ENCODE data around the gene FBLN5.

The FBLN5 gene

DNA sequence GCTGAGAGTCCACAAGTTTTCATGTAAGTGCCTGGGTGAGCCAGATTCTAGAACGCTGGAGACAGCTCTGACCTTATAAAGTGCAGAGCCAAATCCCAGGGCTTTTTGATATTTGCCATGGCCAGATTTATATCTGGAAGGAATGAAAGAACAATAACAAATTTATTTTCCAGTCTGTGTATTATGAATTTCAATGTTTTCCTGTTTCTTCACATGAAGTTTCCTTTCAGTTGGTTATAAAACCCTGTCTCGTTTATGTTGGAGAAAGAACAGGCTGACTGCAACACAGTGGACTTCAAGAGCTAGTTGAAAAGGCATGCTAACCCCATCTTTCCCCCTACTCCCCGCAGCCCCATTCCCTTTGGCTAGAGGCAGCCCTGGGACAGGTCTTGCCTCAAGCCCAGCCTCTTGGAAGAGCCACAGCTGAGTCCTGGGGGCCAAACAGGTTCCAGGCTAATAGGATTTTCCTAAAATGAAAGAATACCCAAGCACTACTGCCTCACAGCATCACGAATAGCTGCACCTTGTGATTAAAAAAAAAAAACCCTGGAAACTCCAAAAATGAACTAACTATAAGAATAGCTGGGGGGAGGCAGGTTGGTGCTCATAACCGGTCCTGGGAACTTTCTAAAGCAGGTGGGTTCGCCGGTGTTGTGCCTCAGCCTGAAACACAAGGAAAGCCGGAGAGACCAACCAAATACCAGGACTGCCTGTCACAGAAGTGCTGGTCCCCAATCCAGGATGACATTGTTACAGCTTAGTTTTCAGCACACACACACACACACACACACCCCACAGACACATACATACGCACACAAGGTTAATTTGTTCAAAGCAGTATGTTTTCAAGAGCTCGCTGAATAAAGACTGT lies 1.5 kb downstream of the FBLN5 start:
- no peak for DNase-seq (ENCODE audit: low read depth)

DNA sequence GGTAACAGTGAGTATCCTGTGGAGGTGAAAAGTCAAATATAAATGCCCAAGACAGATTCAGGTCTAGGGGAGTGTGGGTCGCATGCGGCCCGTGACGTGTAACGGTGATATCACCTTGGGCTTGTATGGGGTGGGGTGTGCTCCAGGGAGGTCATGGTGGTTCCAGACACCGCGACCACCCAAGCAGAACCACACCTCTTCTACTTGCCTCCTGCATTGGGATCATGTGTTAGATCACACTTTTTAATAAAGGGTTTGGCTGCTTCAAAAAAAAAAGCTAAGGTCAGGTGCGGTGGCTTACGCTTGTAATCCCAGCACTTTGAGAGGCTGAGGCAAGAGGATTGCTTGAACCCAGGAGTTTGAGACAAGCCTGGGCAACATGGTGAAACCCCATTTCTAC lies 4.5 kb downstream of the FBLN5 start:
- no peak for DNase-seq (ENCODE audit: low read depth)

DNA sequence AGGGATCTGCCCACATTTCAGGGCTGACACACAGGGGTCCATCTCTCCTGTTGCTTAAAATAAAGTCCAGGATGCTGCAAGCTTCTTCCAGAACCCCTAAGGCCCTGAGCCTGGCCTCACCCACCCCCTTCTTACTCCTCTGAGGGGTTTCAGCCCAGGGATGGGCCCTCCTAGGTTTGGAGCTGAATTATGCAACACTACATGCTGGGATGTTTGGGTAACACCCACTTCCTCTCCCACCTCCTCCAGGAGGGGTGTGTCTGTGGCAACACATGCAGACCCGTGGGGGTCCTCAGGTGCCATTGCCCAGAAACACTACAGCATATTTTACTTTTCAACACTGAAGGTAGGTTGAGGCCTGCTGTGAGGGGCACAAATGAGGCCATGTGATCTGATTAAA lies 5.4 kb downstream of the FBLN5 start:
- DNase-seq (ENCODE audit: low read depth) = no peak

DNA sequence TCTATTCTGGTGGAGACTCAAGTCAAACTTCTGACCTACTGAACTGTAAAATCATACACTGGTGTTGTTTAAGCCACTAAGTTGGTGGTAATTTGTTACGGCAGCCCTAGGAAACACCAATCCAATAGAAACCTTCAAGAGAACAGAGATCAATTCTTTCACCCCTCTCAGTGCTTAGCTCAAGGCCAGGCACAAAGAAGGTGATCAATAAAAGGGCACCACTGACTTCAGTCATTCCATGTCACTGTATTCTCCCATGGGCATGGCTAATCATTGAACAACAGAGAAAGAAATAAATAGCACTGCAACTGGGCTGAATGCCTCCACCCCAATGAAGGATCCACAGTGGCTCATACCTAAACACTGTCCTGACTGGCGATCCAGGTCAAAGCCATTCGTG lies 7.3 kb downstream of the FBLN5 start:
- no peak for DNase-seq (ENCODE audit: low read depth)

DNA sequence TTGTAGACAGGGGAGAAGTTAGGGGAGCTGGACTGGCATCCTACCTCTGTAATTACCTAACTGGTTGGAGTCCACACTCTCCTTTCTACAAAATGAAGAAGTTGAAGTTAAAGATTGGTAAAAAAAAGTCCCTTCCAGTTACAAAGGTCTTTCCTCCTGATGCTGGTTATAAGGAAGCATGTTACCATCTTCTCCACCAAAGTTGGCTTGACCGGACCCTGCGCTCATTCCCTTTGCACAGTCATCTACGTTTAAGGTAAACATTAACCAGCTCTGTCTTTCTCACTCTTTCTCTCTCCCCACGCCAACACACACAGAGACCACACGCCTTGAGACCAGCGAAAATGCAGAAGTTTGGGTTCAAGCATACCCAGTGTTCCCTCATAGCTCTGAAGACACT lies 11.9 kb downstream of the FBLN5 start:
- DNase-seq (ENCODE audit: low read depth) = no peak

DNA sequence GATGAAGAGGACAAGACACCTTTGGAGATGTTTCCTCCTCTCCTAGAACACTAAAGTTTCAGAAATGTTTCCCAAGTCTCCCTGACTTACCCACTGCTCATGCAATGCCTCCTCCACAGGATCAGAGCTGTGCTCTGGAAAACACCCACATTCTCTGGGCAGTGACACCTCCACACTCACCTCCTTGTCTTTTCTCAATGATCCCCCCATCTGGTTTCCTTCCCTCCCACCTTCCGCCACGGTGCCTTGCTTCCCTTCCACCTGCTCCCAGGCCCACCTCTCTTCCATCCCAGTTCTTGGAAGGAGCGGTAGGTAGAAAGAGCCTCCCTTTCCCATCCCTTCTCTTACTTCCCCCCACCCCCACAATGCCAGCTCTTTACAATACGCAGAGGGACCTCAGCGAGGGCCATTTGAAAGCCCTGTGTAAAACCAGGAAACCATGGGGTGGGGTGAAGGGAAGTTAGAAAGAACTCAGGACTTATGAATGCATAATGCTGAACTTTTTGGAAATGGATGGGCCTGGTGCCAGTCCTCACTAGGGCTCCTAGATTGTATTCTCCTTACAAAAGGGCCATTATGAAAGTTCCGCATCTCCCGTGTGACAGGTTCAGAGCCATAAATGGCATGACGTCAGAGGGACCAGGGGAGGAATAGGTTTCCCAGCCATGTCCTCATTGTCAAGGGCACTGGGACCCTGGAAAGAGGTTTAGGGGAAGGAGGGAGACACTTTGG lies 12.8 kb downstream of the FBLN5 start:
- no peak for DNase-seq (ENCODE audit: low read depth)

DNA sequence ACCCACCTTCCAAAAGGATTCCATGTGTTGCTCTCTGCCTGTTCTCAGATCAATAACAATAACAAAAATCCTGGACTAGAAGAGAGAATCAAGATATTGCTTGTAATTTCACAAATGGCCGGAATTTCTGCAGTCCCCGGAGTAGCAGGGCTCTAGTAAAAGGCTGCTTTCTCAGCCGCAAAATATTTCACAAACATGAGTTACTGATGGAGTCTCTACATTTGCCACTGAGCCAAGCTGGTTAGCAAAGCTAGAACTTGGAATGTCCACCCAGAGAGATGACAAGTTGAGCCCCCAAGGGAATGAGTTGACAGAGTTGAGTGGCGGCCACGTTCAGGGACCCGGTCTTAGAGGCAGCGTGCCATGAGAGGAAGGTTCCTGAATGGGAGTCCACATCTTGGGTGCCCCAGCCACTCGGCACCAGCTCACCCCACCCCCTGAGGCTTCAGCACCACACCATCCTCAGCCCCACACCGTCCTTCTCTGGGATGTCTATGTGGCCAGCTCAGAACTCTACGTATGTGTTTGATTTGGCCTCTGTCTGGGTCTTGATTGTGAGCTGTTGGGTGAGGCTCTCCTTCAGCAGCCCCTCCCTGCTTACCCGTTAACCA lies 15.9 kb downstream of the FBLN5 start:
- DNase-seq (ENCODE audit: low read depth) = no peak

DNA sequence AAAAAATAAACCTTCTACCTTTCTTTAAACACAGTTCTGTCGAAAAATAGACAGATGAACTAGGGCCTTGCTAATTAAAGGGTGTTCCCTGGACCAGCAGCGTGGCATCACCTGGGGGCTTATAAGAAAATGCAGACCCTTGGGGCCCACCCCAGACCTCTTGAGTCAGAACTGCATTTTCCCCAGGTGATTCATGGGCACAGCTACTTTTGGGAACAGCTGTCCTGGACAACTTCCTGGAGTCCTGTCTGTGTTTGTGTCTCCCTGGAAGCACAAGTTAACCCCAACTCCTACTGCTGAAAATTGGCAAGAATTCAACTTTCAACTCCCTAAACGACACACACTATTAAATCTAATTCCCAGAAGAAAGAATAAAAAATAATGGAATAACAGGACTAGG lies 17.8 kb downstream of the FBLN5 start:
- no peak for DNase-seq (ENCODE audit: low read depth)

DNA sequence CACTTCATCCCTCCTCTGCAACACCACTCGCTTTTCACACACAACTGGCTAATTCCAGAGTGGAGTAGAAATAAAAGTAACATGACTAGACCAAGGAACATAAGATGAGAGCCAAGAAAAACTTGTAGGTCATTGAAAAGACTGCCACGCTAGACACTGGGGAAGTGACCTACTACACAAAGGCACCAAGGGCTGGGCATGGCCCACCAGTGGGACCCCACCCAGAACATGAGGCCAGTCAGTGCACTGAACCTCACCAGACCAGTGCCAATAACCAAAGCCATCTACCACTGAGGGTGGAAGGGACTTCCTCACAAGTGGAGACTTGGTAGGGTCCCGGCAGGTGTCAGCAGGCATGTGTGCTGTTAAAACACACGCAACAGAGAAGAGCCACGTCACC lies 19.7 kb downstream of the FBLN5 start:
- no peak for DNase-seq (ENCODE audit: low read depth)

DNA sequence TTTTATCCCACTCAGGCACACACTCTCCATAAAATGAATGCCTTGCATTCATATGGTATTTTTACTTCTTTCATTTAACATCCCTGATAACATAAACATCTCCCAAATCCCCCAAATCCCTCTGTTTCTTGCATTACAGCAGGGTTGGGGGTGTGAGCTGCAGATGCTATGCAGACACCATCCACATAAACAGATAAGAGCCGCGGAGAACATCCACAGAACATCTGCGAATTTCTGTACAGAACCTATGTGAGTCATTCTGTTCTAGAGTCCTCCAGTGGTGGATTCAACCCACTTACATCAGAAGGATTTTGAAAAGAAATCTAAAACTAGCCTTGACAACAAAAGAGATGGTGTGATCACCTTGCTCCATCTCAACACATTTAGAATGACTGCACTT lies 20.3 kb downstream of the FBLN5 start:
- DNase-seq (ENCODE audit: low read depth) = no peak

DNA sequence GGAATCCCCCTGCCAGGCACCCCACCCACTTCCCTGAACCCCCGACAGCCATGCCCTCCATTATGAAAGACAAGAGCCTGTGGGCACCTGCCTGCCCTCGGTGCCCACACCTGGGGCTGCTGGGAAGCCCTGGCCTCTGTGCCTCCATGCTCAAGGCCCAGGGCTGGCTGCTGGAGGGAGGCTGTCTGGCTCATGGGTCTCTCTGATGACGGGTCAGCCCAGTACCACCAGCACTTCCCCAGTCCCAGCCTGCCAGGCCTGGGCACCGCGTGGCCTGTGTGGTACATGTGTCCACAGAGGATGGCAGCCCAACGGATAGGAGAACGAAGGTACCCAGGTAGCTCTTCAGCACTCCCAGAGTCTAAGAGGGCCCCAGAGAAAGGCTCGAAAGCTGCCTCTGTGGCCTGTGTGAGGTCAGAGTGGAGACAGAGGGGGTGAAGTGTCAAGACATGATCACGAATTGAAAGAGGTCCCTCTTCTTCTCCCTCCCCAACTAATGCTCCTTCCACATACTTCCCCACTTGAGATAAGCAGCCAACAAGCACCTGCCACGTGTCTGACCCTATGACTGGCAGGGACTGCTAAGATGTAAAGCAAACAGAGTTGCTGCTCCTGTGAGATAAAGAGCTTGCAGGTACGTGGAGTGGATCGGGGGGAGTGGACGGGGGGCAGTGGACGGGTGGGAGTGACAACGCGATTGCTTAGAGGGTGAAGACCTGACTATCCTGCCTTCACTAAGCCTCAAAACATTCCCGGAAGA lies 21.2 kb downstream of the FBLN5 start:
- no peak for DNase-seq (ENCODE audit: low read depth)

DNA sequence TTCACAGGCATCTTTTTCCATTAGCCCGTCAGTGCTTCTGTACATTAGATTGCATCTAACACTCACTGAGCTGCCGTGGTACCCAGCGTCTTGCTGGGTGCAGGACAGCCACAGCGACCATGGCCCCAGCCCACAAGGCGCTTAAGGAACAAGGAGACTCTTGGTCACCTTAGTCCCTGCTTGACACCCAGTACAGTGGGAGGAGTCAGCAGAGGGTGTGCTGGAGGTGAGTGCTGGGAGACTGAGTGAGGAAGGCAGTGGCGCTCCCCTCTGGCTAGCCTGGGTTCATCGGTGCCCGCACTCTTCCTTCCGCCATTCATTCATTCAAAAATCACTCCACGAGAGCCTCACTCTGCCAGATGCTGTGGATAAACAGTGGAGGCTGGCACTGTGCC lies 21.8 kb downstream of the FBLN5 start:
- DNase-seq (ENCODE audit: low read depth) = no peak

DNA sequence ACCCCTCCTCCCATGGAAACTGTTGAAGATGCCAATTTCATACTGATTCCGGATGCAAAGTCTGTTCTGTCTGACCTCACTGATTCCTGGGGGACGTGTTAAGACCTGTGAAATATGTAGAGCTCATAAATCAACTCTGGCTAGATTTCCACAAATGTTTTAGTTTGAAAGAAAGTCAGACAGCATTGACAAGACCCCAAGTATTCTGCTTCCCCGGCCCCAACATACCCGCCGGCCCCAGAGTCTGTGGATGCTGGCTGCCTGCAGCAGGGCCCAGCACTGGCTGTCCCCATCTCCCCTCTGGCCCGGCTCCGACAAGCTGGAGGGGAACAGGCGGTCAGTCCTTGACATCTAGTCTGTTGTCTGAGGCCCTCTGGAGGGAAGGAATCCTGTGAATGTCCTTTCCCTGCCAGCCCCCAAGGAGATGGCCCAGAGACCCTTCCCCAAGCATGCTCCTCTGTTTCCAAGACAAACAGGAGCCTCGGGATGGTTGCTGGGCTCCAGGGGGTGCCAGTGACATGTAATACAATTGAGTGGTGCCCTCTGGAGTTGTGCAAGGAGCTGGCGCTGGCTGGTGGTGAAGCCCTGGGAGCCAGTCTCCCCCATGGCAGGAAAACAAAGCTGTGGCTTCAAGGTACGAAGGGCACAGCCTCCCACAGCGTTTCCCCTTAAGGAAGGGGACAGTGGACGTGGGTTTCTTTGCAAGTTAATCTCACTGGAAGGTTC lies 22.3 kb downstream of the FBLN5 start:
- no peak for DNase-seq (ENCODE audit: low read depth)

DNA sequence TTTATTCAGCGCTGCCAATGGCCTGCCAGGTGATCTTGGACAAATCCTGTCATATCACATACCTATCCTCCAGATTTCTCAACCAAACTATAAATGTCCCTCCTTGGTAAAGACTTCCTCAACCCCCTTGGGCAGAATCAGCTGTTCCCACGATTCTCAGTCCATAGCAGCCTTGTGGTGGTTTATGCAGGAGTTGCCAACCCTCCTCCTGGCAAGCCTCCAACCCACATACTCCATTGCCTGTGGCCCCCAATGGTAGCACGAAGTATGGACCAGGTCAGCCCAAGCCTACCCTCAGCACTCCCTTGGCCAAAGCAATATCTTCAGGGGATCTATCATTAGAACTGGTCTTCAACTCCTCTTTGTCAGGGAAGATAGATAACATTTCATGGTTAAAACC lies 27.0 kb downstream of the FBLN5 start:
- DNase-seq (ENCODE audit: low read depth) = no peak

DNA sequence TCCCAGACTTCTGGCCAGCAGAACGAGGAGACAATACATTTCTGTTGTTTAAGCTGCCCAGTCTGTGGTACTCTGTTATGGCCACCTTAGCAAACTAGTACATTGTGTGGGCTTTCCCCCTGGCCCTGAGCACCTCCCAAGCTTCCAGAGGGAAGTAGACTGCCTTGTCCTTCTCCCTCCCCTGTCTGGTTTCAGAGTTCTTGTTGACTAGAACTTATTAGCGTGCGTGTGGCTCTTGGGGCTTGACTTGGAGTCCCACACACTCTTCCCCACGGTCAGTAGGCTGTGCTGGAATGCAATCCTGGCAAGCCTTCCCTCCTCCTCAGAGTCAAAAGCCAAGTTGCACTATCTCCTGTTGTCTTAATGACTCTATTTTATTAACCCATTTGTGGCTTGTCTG lies 27.7 kb downstream of the FBLN5 start:
- peak; percentile 27 for DNase-seq (ENCODE audit: low read depth)

DNA sequence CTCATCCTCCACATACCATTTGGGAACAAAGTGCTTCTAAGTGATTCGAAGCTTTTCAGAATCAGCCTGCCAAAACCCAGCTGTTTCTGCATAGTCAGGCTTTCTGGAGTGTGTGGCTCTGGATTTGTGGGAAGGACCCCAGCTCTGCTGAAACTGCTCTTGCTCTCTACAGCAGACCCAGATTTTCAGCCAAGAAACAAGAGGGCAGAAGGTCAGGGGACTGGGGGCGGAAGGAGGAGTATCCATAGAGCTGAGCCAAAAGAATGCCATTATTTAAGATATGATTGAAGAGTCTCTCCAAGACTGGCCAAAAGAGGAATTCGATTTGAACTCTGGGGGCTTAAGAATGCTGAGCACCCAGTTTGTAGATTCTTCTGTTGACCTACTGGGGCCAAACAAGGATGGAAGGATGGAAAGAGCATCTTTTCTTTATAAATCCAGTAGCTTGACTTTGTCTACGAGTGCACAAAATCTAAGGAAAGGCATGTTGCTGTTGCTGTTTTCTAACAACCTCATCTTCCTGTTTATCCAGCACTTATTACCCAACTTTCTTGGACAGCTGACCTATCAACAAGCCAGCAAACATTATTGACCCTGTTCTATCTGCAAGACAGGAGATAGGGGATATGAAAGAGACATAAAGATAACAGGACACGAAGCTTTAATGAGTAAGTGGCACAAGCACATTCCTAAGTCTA lies 29.2 kb downstream of the FBLN5 start:
- no peak for DNase-seq (ENCODE audit: low read depth)

DNA sequence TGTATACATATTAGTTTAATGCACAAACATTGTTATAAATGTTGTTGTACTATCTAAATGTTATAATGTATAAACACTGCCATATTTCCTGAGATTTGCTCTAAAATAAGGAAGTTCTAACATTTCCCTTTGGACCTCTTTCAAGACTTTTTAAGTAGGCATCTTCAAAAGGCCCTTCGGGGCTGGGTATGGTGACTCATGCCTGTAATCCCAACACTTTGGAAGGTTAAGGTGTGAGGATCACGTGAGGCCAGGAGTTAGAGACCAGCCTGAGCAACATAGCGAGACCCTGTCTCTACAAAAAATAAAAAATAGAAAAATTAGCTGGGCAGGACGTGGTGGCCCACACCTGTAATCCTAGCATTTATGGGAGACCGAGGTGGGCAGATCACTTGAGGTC lies 35.5 kb downstream of the FBLN5 start:
- DNase-seq (ENCODE audit: low read depth) = no peak

DNA sequence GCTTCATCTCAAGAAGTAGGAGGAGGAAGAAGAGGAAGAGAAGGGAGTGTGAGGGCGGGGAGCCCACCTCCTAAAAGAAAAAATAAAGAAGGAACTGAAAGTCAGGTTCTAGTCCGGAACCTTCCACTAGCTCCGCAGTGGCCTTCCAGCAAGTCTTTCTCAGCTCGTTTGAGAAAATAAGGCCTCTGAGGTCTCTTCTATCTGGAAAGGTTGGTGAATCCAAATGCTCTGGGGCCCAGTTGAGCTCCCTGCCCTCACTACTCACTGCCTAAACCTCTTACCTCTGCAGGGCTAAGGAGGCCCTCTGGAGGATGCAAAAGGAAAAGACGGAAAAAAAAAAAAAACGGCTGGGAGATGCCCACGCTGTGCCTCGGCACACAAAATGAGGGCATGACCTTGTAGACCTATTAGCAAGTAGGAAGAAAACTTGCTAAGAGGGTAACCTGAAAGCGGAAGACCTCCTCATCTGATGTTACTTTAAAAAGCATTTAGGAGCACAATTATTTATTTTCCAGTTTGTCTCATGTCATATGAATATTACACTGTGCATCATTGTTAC lies 35.9 kb downstream of the FBLN5 start:
- DNase-seq (ENCODE audit: low read depth) = no peak

DNA sequence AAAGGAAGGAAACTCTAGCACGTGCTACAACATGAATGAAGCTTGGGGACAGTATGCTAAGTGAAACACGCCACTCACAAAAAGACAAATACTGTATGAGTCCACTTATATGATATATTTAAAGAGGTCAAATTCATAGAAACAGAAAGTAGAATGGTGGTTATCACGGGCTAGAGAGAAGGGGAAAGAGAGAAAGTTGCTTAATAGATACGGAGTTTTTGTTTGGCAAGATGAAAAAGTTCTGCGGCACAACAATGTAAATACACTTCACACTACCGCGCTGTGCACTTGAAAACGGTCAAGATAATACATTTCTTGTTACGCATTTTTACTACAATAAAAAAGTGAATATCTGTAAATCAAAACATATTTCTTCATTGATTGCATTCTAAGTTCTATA lies 37.3 kb downstream of the FBLN5 start:
- no peak for DNase-seq (ENCODE audit: low read depth)

DNA sequence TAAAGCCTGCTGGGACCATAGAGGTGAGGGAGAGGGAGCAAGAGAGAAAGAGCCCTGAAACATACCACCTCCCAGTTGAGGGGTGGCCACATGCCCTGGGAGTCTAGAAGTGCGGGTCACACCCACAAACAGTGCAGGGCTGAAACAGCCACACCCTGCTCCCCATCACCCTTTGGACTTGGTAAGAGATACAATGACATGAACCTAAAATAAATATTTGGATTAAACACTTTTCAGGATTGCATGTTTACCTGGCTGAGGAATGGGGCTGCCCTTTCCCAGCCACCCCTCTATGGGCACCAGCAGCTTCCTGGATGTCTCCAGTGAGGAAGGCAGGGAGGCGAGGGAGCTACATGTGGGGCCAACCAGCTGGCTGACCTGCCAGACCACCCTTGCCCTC lies 41.1 kb downstream of the FBLN5 start:
- DNase-seq (ENCODE audit: low read depth) = no peak
